Astrocyte of the hippocampus (primary cell): ENCODE results near the gene BBOF1.
A peak's percentile ranks its signal among the peaks of the same experiment; 100 is the strongest.

Source experiments
- DNase-seq: peaks from one replicate; pipeline ENCODE4 v3.0.0; 2011; ENCODE audit warnings: low read depth, low spot score

Gene BBOF1

GRCh38 chr14:74029136-74029535, 10.0 kb downstream of the BBOF1 start:
- DNase-seq: no peak

DNA sequence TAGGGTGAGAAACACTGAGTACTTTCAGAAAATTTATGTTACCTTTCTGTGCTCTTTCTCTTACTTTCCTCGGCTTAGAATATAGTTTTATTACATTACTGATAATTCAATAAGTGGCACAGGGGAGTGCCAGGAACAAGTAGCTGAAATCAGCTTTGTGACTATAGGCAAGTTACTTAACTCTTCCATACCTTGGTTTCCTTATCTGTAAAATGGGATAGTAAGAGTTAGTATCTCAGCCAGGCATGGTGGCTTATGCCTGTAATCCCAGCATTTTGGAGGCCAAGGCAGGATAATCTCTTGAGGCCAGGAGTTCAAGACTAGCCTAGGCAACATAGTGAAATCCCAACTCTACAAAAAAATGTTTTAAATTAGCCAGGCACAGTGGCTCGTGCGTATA, 15.4 kb downstream of the BBOF1 start:
- DNase-seq: no peak

DNA sequence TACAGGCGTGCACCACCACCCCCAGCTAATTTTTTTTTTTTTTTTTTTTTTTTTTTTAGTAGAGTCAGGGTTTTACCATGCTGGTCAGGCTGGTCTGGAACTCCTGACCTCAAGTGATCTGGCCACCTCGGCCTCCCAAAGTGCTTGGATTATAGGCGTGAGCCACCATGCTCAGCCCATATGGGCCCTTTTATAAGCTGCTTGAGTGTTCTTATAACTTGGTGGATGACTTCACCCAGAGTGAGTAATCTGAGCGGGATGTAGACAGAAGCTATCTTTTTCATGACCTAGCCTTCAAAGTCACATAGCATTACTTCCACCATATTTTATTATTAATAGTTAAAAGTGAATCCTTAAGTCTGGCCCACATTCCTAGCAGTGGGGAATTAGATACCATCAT, 16.4 kb downstream of the BBOF1 start:
- DNase-seq: peak; percentile 6

GRCh38 chr14:74038020-74038859, 19.1 kb downstream of the BBOF1 start:
- peak; percentile 63 for DNase-seq

DNA sequence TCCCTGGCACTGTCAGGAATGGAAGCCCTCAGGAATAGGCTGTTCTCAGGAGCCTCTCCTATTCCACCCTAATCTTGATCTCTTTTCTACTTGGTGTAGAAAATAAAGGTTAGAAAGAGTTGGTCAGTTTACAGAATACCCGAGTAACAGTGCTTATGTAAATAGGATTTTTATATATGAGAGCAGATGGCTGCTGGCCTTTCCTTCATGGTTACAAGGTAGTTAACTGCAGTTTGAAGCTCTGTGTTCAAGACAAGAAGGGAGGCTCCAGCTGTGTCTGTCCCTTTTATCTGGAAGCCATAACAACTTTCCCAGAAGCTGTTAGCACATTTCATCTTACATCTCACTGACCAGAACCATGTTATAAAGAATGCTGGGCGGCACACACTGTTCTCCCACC, 23.1 kb downstream of the BBOF1 start:
- no peak for DNase-seq

DNA sequence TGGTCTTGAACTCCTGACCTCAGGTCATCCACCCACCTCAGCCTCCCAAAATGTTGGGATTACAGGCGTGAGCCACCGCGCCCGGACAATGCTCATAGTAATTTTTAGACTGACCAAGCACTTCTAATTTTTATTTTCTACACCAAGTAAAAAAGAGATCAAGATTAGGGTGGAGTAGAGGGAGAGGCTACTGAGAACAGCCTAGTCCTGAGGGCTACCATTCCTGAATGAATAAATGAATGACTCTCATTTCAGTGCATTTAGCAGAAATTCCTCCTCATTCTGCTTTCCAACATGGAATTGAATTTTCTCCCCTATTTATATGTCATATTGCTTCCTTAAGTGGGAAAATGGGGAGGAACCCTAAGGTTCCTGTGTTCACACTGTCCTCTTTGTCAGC, 26.4 kb downstream of the BBOF1 start:
- no peak for DNase-seq

DNA sequence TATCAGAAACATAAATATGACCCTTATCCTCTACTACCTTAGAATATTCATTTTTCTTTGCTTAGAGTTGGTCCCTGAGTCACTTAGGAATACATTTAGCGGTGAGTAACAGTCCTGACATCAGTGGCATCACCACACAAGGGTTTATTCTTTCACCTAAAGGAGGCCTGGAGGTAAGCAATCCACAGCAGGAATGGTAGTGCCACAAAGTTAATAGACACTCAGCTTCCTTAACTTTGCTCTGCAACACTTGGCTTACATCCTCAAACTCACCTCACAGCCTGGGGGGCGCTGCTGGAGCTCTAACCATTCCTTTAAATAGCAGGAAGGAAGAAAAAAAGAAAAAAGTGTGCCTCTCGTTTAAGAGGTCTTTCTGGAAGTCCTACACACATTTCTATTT, 29.1 kb downstream of the BBOF1 start:
- peak; percentile 40 for DNase-seq

GRCh38 chr14:74049876-74050495, 30.8 kb downstream of the BBOF1 start:
- DNase-seq: no peak

DNA sequence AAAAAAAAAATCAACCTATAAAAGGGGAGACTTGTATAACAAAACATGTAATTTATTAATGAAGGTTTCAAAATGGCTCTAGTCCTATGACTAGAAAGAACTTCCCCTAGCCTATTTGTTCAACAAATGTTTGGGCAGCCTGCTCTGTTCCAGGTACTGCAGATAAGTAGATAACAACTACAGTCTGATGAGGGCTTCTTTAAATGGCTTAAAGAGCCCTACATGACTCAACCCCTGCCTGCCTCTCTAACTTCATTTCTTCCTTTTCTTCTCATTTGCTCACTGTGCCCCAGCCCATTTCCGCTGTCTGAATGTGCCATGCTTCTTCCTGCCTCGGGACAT, 43.6 kb downstream of the BBOF1 start:
- peak; percentile 16 for DNase-seq

GRCh38 chr14:74064426-74064825, 45.3 kb downstream of the BBOF1 start:
- DNase-seq: no peak

- DNase-seq: no peak
These were observed 45.7 kb downstream of the BBOF1 start for GRCh38 chr14:74064883-74065282.

DNA sequence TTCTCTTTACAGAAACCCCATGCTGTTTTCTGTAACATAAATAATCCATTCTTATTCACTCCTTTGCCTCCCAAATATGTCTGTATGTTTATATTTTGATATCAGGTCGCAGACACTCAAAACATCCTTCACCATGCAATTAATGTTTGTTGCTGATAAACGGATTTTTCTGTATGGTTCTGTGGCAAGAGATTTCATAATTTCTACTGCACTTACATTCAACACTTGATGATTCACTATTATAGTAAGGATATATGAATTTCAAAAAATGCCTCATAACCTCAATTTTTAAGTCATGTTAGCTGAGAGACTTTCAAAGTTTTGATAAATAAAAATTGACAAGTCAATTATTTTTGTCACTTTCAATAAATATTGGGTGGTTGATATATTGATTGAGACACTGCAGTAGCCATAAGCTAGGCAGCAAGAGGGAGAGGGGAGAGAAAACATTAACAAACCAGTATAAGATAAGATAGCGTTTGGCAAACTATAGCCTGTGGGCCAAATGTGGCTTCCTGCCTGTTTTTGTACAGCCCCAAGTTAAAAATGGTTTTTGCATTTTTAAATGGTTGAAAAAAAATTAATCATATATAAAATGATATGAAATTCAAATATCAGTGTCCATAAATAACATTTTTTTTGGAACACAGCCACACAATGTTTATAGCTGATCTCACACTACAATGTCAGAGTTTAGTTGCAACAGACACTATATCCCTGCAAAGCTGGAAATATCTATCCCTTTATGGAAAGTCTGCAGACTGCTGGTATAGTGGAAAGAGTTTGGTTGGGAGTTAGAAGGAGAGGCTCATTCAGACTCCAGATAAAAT, 46.8 kb downstream of the BBOF1 start:
- DNase-seq: no peak

GRCh38 chr14:74077401-74077800, 58.3 kb downstream of the BBOF1 start:
- DNase-seq: no peak

DNA sequence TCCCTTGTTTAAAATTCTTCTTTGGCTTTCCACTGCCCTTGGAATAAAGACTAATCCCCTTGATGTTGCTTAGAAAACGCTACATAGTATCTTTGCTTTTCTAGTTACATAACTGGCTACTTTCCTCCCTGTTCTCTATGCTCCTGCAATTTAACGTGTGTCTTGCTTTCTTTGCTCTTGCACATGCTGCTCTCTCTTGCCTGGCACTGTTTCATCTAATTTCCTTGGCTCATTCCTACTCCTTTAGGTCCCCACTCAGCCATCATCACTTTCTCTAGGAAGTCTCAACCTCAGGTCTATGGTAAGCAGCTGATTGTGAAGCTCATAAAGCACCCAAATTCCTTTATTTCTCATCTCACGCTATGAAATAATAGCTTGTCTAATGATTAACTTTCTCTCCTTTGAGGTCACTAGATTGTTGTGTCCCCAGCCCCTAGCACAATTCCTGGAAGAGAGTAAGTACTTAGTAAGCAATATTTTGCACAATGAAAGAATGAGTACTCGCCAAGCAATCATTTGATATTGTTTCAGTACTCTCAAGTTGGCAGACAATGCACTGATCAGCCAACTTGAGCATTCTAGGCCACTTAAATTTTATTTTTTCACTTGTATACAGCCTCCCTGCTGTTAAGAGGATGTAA, 61.8 kb downstream of the BBOF1 start:
- no peak for DNase-seq

DNA sequence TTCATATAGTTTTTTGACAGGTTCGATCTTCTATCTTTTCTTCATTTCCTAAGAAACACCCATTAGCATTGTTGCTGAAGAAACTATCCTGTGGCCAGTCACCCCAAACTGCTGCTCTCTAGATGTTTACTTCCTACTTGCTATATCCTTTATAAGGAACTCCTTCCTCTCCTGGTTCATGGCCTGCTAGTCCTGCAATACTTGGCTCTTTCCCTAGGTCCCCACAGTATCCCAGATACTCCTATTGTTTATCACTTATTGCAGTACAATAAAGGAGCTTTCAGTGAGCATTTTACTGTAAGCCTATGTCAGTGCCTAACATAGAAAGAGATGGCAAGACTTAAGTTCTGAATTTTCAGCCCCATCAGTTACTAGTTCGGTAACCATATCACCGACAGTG, 62.3 kb downstream of the BBOF1 start:
- DNase-seq: no peak

DNA sequence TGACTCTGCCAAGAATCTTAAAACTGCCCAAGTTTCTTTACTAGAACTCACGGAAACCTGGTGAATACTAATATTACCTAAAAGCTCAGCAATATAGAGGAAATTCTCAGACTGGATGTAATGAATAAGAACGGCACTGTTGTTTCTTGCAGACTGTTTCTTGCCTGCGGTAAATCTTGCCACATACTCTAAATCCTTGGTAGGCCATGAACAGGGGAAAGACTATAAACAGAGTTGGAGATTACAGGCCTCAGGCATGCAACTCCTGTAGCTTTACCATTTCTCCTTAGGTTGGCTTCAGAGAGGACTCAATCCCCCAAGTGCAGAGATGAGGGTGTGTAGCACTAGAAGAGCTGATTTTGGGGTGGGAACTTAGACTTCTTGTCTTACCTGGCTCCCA, 64.0 kb downstream of the BBOF1 start:
- DNase-seq: no peak

GRCh38 chr14:74083784-74084276, 64.7 kb downstream of the BBOF1 start:
- no peak for DNase-seq

DNA sequence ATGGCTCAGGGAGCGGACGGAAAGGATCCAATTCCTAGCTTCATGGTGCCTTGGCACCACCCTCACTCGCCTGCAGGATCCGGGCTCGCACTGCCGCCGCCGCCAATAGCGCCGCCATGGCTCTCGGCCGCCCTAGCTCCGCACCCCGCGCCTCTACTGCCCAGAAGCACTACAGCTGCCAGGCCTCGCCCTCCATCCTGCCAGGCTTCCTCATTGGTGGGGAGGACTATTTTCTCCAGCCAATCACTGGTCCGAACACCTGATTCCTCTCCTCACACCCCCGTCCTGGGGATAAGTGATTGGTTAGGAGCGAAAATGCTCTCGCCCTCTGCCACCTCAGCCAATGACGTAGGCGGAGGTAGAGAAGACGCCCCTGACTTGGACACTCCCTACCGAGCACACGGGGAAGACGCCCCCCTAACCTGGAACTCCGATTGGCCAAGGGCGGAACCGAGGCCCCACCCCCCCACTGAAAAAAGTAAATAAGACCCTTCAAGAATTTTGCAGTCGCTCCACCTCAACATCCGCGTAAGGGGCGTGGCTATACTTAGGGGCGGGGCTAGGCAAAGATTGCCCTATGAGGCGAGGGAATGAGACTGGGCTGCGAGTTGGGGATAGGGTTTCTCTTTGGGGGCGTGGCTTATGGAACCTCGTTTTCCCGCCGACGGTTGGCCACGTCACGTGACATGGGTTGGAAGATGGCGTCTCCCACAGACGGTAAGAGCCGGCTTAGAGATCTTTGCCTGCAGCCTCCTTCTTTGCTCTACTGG, 65.3 kb downstream of the BBOF1 start, which contains the start of the genes ALDH6A1 and LIN52:
Gene ALDH6A1 (minus strand): TSS at position 177 of the 770 bp plus-strand sequence. CDS start 59 bp downstream, at position 118.
Gene LIN52 (plus strand): TSS at position 680 of the 770 bp plus-strand sequence. CDS start 19 bp downstream, at position 699.
- peak; percentile 100 for DNase-seq

DNA sequence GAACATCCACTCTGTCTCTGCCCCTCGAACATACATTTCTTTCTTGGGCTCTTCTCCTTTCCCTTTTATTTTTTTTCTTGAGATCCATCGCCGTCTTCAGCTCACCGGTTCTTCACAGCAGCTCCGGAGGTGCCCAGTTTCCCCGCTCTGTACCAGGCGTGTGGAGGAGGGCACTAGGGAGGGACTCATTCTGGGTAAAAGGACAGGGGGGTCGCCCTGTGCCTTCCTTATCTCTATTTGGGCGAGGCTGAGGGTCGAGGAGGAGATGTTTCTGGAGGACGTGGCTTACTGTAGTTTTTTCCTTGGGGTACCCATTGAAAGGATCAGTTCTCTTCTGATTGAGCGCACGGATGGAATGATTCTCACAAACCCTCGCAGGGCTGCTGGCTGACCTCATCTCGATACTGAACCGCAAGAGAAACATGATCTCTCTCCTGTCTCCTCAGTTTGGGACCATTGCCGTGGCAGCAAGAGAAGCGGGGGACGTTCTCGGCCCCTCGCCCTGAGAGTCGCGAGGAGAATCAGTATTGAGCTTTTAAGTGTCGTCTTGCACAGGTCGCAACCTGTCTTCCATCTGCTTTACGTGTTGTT, 66.0 kb downstream of the BBOF1 start:
- DNase-seq: peak; percentile 65

DNA sequence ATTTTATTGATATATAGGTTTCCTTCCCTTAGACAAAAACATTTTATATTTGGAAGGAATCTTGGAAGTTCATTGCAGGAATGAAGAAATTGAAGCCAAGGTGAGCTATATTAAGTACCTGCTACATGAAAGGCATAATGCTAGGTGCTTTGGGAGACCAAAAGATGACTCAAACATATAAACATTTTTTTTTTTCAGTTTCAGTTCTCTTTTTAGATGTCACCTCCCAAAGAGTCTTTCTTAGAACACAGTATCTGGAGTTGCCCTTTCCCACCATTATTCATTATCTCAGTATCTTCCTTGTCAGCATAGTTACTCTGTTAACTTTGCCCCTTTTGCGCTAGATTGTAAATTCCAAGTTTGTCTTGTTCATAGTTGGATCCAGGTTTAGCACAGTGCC, 66.7 kb downstream of the BBOF1 start:
- DNase-seq: no peak
